Hepatocyte (in vitro differentiated cells): Measurements from ENCODE around the gene CASTOR1. TPM values are rescaled to one million over a fixed set of nuclear protein-coding genes. Genes with fewer than 3 reads are reported as not detected.
A peak's percentile ranks its signal among the peaks of the same experiment; 100 is the strongest.

Experiments used
- DNase-seq: peaks from one replicate; pipeline ENCODE4 v3.0.0-alpha.2; 2016; ENCODE audit warnings: low spot score
- H2AFZ ChIP-seq: fragments of 200-600 bp; sonication (generic); 2 replicates; pipeline ENCODE4 v1.6.0; 2016; ENCODE audit warnings: antibody characterized with exemption, mild to moderate bottlenecking
- H3K27ac ChIP-seq: fragments of 200-600 bp; sonication (generic); 2 replicates; pipeline ENCODE4 v1.5.1; 2016; ENCODE audit warnings: mild to moderate bottlenecking
- H3K27me3 ChIP-seq: fragments of 200-600 bp; sonication (generic); 2 replicates; pipeline ENCODE4 v1.6.1; 2016
- H3K36me3 ChIP-seq: fragments of 200-600 bp; sonication (generic); replicated peaks from 2 replicates; pipeline ENCODE4 v1.5.1; 2016; ENCODE audit warnings: low read depth; ENCODE audit not compliant: insufficient read depth
- H3K4me1 ChIP-seq: fragments of 200-600 bp; sonication (generic); 2 replicates; pipeline ENCODE4 v1.5.1; 2016; ENCODE audit warnings: mild to moderate bottlenecking, moderate library complexity; ENCODE audit not compliant: insufficient read depth
- H3K4me2 ChIP-seq: fragments of 200-600 bp; sonication (generic); 2 replicates; pipeline ENCODE4 v1.6.0; 2016
- H3K4me3 ChIP-seq: fragments of 200-600 bp; sonication (generic); 2 replicates; pipeline ENCODE4 v1.5.1; 2016; ENCODE audit warnings: mild to moderate bottlenecking
- H3K79me2 ChIP-seq: fragments of 200-600 bp; sonication (generic); 2 replicates; pipeline ENCODE4 v1.6.0; 2017; ENCODE audit warnings: mild to moderate bottlenecking
- H3K9me2 ChIP-seq: fragments of 200-600 bp; sonication (generic); replicated peaks from 2 replicates; pipeline ENCODE4 v1.6.0; 2017; ENCODE audit warnings: mild to moderate bottlenecking; ENCODE audit not compliant: insufficient read depth
- H3K9me3 ChIP-seq: fragments of 200-600 bp; sonication (generic); 2 replicates; pipeline ENCODE4 v1.5.1; 2016; ENCODE audit warnings: low read depth, mild to moderate bottlenecking
- H4K20me1 ChIP-seq: fragments of 200-600 bp; sonication (generic); 2 replicates; pipeline ENCODE4 v1.6.0; 2016; ENCODE audit warnings: mild to moderate bottlenecking; ENCODE audit not compliant: insufficient read depth, poor library complexity, severe bottlenecking
- EZH2 ChIP-seq: fragments of 200-600 bp; sonication (generic); IDR thresholded peaks from 2 replicates; pipeline ENCODE4 v1.6.1; 2016; ENCODE audit warnings: antibody characterized with exemption, mild to moderate bottlenecking, borderline replicate concordance
- EZH2phosphoT487 ChIP-seq: fragments of 200-600 bp; sonication (generic); IDR thresholded peaks from one replicate; pipeline ENCODE4 v1.6.1; 2018; ENCODE audit warnings: antibody characterized with exemption, mild to moderate bottlenecking, low read depth, moderate library complexity; ENCODE audit not compliant: unreplicated experiment, severe bottlenecking
- WGBS: methylation state at CpG from one replicate; pipeline ENCODE4 v1.1.6; 2016; ENCODE audit warnings: low lambda C conversion rate; ENCODE audit errors: missing lambda C conversion rate; 5-methylcytosine and 5-hydroxymethylcytosine counted together
- polyA plus RNA-seq: library from polyadenylated mRNA; unstranded; fragments of >200 nt; fragmentation: Nextera tagmentation; extraction: Ambion mirVana; gene quantifications from 2 replicates; pipeline ENCODE4 v1.2.1, GENCODE V29; 2016
- total RNA-seq: library from RNA; depleted of rRNA; stranded (reverse); fragments of >200 nt; gene quantifications from 2 replicates; pipeline ENCODE4 v1.2.3, GENCODE V29; 2014
- TF ChIP-seq, protein P1 (sequence below): fragments of 200-600 bp; sonication (generic); IDR thresholded peaks from 2 replicates; pipeline ENCODE4 v1.5.1; 2016; ENCODE audit warnings: antibody characterized with exemption, mild to moderate bottlenecking; ENCODE audit not compliant: poor library complexity

The CASTOR1 gene
- total and polyA plus RNA-seq, 2 experiments from 2014 or later = 30.9 to 53.5 TPM

DNA sequence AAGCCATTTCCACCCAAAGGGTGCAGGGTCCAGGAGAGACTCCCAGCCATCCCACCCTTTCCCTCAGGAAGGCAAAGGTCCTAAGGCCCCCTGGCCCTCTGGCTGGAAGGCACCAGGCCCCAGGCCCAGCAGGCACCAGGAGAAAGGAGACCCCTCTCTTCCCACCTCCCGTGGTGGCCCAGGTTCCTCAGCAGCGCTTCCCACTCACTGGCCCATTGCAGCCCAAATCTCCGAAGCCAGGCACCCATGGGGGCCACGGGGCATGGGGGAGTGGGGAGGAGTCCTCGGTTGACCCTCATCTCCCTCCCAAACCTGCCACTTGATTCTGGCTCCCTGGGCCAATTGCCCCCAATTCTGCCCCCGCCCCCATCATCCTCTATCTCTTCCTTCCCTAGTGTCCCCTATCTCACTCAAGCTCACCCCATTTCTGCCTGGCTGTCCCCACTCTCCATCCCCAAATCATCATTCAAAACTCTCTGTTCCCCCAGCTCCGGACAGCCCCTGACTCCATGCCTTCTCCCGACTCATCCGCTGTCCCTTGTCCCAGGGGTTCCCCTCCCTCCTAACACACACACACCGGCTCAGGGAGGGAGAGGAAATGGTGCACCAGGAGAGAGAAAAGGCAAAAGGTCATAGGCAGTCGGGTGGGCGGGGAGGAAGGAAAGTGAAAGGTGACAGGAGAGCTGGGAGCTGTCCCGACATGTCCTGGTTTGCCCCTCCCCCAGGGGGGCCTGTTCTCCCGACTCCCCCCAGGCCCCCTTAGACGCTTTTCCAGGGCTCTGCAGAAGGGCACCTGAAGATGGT, 43.9 kb downstream of the CASTOR1 start:
- Histone ChIP-seq H3K9me3 (no peaks in the 10 kb centered on the region), H3K4me1 (peaks cover 33% of the 10 kb centered on the region), H3K27me3 (no peaks in the 10 kb centered on the region), H3K4me3 (peak overlapping the region; percentile 76), H2AFZ (no peak overlapping the region), H3K4me2 (peak overlapping the region; percentile 99), H3K27ac (peak overlapping the region; percentile 89), H3K79me2 (no peaks in the 10 kb centered on the region), H4K20me1 (no peaks in the 10 kb centered on the region), H3K36me3 (no peaks in the 10 kb centered on the region), H3K9me2 (no peaks in the 10 kb centered on the region)
- TF ChIP-seq, protein P1, sequence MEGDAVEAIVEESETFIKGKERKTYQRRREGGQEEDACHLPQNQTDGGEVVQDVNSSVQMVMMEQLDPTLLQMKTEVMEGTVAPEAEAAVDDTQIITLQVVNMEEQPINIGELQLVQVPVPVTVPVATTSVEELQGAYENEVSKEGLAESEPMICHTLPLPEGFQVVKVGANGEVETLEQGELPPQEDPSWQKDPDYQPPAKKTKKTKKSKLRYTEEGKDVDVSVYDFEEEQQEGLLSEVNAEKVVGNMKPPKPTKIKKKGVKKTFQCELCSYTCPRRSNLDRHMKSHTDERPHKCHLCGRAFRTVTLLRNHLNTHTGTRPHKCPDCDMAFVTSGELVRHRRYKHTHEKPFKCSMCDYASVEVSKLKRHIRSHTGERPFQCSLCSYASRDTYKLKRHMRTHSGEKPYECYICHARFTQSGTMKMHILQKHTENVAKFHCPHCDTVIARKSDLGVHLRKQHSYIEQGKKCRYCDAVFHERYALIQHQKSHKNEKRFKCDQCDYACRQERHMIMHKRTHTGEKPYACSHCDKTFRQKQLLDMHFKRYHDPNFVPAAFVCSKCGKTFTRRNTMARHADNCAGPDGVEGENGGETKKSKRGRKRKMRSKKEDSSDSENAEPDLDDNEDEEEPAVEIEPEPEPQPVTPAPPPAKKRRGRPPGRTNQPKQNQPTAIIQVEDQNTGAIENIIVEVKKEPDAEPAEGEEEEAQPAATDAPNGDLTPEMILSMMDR = no peak
- TF ChIP-seq EZH2 = no peak
- TF ChIP-seq EZH2phosphoT487 = no peak
- DNase-seq = peak; percentile 44
- 21% methylated on average over 7 of the region's 15 CpGs for WGBS

DNA sequence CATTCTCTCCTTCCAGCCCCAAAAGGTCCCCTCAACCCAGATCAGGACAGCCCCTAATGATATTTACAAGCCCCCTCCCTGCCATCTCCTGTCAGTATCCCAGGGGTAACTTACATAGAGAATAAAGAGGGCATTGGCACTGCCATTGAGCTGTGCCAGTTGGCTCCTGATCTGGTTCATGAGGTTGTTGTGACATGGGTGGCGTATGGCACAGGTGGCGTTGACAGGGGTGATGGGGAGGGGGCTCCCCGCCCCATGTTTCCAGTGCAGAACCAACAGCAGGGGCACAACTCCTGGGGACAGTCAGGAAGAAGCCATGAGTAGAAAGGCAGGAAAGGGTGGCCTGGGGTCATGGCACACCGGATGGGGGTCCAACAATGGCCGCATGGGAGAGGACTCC, 44.7 kb downstream of the CASTOR1 start:
- no peaks in the 10 kb centered on the region for H3K36me3 ChIP-seq
- no peak overlapping the region for H3K4me3 ChIP-seq
- H3K9me3 ChIP-seq = no peaks in the 10 kb centered on the region
- DNase-seq = no peak
- no peak overlapping the region for H3K27ac ChIP-seq
- H2AFZ ChIP-seq = no peak overlapping the region
- no peaks in the 10 kb centered on the region for H3K27me3 ChIP-seq
- H3K9me2 ChIP-seq = no peaks in the 10 kb centered on the region
- TF ChIP-seq EZH2phosphoT487 = no peak
- WGBS = 96% methylated on average over 5 of the region's 5 CpGs
- no peak overlapping the region for H3K4me2 ChIP-seq
- H3K79me2 ChIP-seq = no peaks in the 10 kb centered on the region
- H3K4me1 ChIP-seq = peaks cover 33% of the 10 kb centered on the region
- no peaks in the 10 kb centered on the region for H4K20me1 ChIP-seq

DNA sequence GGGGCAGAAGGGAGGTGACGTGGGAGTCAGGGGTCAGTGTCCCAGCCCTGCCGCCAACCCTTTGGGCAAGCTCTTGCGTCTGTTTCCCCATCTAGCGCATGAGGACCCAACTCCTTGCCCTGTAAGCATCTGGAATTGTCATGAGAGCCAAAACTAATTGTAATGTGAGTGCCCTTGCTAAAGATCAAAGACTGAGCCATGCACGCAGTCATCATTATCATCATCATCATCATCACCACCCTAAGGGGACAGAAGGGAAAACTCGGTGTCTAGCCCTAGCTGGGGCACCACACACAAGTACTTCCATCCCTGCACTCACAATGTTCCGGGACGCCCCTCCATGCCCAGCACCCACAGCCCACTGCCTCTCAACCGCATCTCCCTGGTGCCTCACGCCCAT, 45.2 kb downstream of the CASTOR1 start:
- H3K4me2 ChIP-seq = no peak overlapping the region
- H3K79me2 ChIP-seq = no peaks in the 10 kb centered on the region
- H3K4me1 ChIP-seq = peaks cover 29% of the 10 kb centered on the region
- WGBS = 98% methylated on average over 10 of the region's 10 CpGs
- no peaks in the 10 kb centered on the region for H3K27me3 ChIP-seq
- TF ChIP-seq, protein P1 = no peak
- TF ChIP-seq EZH2 (no peak), EZH2phosphoT487 (no peak)
- no peak overlapping the region for H3K4me3 ChIP-seq
- no peak overlapping the region for H2AFZ ChIP-seq
- H4K20me1 ChIP-seq = no peaks in the 10 kb centered on the region
- H3K27ac ChIP-seq = no peak overlapping the region
- no peaks in the 10 kb centered on the region for H3K9me3 ChIP-seq
- no peaks in the 10 kb centered on the region for H3K36me3 ChIP-seq
- DNase-seq = no peak
- H3K9me2 ChIP-seq = no peaks in the 10 kb centered on the region

DNA sequence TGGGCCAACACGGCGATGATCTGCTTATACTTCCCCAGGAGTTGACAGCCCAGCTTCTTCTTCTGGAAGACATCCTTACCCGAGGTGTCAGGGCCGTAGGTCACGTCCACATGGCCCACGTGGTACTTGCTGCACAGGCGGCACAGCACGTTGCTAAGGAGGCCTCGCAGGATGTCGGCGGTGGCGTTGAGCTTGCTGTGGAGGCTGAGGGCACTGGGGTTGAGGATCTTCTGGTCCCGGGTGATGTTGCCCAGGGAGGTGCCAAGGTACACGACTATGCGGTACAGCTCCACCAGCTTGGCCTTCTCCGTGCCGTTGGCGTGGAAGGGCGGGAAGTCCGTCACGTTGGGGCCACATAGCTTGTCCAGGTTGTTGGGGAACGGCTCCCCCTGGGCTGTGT, 45.6 kb downstream of the CASTOR1 start:
- H3K27me3 ChIP-seq = no peaks in the 10 kb centered on the region
- H3K4me2 ChIP-seq = no peak overlapping the region
- H3K79me2 ChIP-seq = no peaks in the 10 kb centered on the region
- H3K4me3 ChIP-seq = no peak overlapping the region
- no peak overlapping the region for H3K27ac ChIP-seq
- H3K9me2 ChIP-seq = no peaks in the 10 kb centered on the region
- H4K20me1 ChIP-seq = no peaks in the 10 kb centered on the region
- no peaks in the 10 kb centered on the region for H3K9me3 ChIP-seq
- H3K36me3 ChIP-seq = no peaks in the 10 kb centered on the region
- peaks cover 29% of the 10 kb centered on the region for H3K4me1 ChIP-seq
- H2AFZ ChIP-seq = no peak overlapping the region
- TF ChIP-seq EZH2 (no peak), EZH2phosphoT487 (no peak)
- TF ChIP-seq, protein P1 = no peak
- WGBS = 97% methylated on average over 22 of the region's 22 CpGs
- no peak for DNase-seq
